Urothelium cell line (cell line): ENCODE data around the gene SLC35E4.
"Not testable (repeated sequence)": the region's sequence is repeated elsewhere in the genome, so short reads cannot be mapped to it uniquely, and the experiment has no call there.

Experiments
- DNase-seq: peaks from one replicate; pipeline ENCODE4 v3.0.0; 2011; ENCODE audit warnings: low spot score, mixed read lengths
- FAIRE-seq: peaks from 2 replicates; lab custom pipeline; 2011; peaks lifted over from hg19 to GRCh38; lab: Jason Lieb, UNC

Gene SLC35E4

GRCh38 chr22:30648825-30649224 lies 13.2 kb downstream of the SLC35E4 start:
- FAIRE-seq, result no peak
- no peak for DNase-seq

- peak; percentile 97 for DNase-seq
- FAIRE-seq, result peak; percentile 94
Measured at GRCh38 chr22:30649430-30650007, 13.9 kb downstream of the SLC35E4 start.

- no peak for DNase-seq
- no peak for FAIRE-seq
Measured at GRCh38 chr22:30650508-30651116, 15.0 kb downstream of the SLC35E4 start.

- DNase-seq, result no peak
- FAIRE-seq, result no peak
Measured at GRCh38 chr22:30652852-30653251, 17.3 kb downstream of the SLC35E4 start.

GRCh38 chr22:30654361-30654760 lies 18.8 kb downstream of the SLC35E4 start:
- DNase-seq (no peak), FAIRE-seq (no peak)

GRCh38 chr22:30655532-30655931 lies 20.0 kb downstream of the SLC35E4 start:
- FAIRE-seq, result no peak
- DNase-seq, result no peak

- FAIRE-seq (no peak), DNase-seq (no peak)
Measured at GRCh38 chr22:30662040-30662439, 26.5 kb downstream of the SLC35E4 start.

GRCh38 chr22:30664798-30665197 lies 29.2 kb downstream of the SLC35E4 start:
- no peak for FAIRE-seq
- DNase-seq, result no peak

GRCh38 chr22:30665266-30665665 lies 29.7 kb downstream of the SLC35E4 start:
- DNase-seq, result no peak
- no peak for FAIRE-seq

- DNase-seq (no peak), FAIRE-seq (no peak)
Measured at GRCh38 chr22:30665786-30666185, 30.2 kb downstream of the SLC35E4 start.

GRCh38 chr22:30667107-30667493 lies 31.5 kb downstream of the SLC35E4 start:
- DNase-seq, result no peak
- no peak for FAIRE-seq

- DNase-seq (peak; percentile 99), FAIRE-seq (peak; percentile 98)
Measured at GRCh38 chr22:30667494-30668385, 32.2 kb downstream of the SLC35E4 start, which contains the start of gene DUSP18. Gene DUSP18 (minus strand): TSS chr22:30667875. CDS start chr22:30664003, 3,872 bp downstream.

- DNase-seq (no peak), FAIRE-seq (no peak)
Measured at GRCh38 chr22:30668386-30668710, 32.8 kb downstream of the SLC35E4 start.

- DNase-seq (no peak), FAIRE-seq (no peak)
Measured at GRCh38 chr22:30671071-30671470, 35.5 kb downstream of the SLC35E4 start.

GRCh38 chr22:30673136-30673535 lies 37.6 kb downstream of the SLC35E4 start:
- no peak for FAIRE-seq
- DNase-seq, result no peak

GRCh38 chr22:30674482-30674881 lies 38.9 kb downstream of the SLC35E4 start:
- no peak for DNase-seq
- FAIRE-seq, result peak; percentile 74

- DNase-seq, result no peak
- no peak for FAIRE-seq
Measured at GRCh38 chr22:30675436-30675835, 39.9 kb downstream of the SLC35E4 start.

GRCh38 chr22:30676565-30676964 lies 41.0 kb downstream of the SLC35E4 start:
- not testable (repeated sequence) for FAIRE-seq

GRCh38 chr22:30679895-30680690 lies 44.5 kb downstream of the SLC35E4 start:
- FAIRE-seq, DNase-seq: not testable (repeated sequence)

More at GRCh38 chr22:30676565-30676964, 41.0 kb downstream of the SLC35E4 start:
- not testable (repeated sequence) for DNase-seq

- FAIRE-seq, result no peak
Measured at GRCh38 chr22:30680991-30681770, 45.6 kb downstream of the SLC35E4 start.

More at GRCh38 chr22:30680991-30681770, 45.6 kb downstream of the SLC35E4 start:
- no peak for DNase-seq
